Fibroblast of skin of back (primary cell): ENCODE data around the gene SPACA5B. TPM values are rescaled to one million over a fixed set of nuclear protein-coding genes. Genes with fewer than 3 reads are reported as not detected.
"Not testable (repeated sequence)": the region's sequence is repeated elsewhere in the genome, so short reads cannot be mapped to it uniquely, and the experiment has no call there.

Experiments used
- DNase-seq: peaks from one replicate; pipeline ENCODE4 v3.0.0-alpha.2; 2013
- polyA plus RNA-seq, 2 experiments: library from polyadenylated mRNA; unstranded; fragments of 120-200 nt; gene quantifications; one replicate each; pipeline ENCODE4 v1.2.1, GENCODE V29; 2013; ENCODE audit not compliant: insufficient read length in 2 of 2

The SPACA5B gene
- polyA plus RNA-seq (2013, experiment 1 of 2; ENCODE audit: insufficient read length) = not detected
- polyA plus RNA-seq (2013, experiment 2 of 2; ENCODE audit: insufficient read length) = not detected

- not testable (repeated sequence) for DNase-seq
Observed at GRCh38 chrX:48130326-48130725, at the start of gene SPACA5B. SPACA5B (plus strand) TSS chrX:48130626; CDS start chrX:48130688, 62 bp downstream.

GRCh38 chrX:48083212-48083611 is 47.2 kb upstream of the SPACA5B start:
- DNase-seq = peak; percentile 44

GRCh38 chrX:48083706-48084105 is 46.7 kb upstream of the SPACA5B start:
- no peak for DNase-seq

- no peak for DNase-seq
Observed at GRCh38 chrX:48086082-48086481, 44.3 kb upstream of the SPACA5B start.

DNA sequence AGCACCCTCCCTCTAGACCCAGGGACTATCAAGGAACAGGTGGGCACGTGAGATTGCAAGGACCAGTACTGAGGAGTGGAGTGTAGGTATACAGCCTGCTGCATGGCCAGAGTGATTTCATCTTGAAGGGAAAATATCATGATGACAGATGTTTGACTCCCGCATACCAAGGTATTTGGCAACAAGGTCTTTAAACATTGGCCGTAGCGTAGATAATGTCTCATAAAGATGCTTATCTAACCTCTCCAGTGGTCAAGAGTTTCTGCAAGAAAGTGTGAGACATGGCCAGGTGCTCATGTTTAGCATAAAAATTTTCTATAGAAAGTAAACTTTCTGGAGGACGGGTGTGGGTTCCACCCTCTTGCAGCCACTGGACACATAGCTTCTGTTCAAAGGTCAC is 40.3 kb upstream of the SPACA5B start:
- no peak for DNase-seq

DNA sequence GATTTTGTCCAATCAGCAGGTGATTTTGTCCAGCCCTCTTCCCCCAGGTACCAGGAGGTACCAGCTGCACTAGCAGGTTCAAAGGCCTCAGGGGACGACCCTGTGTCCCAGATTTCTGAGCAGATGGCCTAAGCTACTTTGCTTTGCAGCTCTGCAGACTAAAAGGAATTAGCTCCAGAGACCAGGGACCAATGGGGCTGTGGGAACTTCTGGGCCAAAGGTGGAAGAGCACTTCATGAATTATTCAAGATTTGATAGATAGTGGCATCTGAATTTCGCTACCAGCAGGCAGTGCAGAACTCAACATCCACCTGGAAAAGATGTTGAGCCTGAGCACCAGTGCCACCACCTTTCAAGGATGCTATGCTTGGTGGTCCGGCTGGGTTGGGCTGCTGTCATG is 37.9 kb upstream of the SPACA5B start:
- not testable (repeated sequence) for DNase-seq

GRCh38 chrX:48101443-48101842 is 29.0 kb upstream of the SPACA5B start:
- no peak for DNase-seq

GRCh38 chrX:48102874-48103374 is 27.5 kb upstream of the SPACA5B start:
- DNase-seq = no peak

GRCh38 chrX:48107717-48108116 is 22.7 kb upstream of the SPACA5B start:
- no peak for DNase-seq

DNA sequence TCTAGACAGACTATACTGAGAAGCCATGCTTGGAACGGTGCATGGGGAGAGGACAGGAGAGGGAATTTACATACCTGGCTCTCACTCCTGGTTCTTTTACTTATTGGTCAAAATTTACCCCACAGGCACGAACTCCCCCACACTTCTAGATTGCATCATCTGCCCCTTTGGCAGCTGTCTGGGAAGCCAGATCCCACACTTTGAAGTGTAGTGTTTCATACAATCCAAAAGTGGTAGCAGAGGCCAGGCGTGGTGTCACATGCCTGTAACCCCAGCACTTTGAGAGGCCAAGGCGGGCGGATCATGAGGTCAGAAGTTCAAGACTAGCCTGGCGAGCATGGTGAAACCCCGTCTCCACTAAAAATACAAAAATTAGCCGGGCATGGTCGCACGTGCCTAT is 5.1 kb upstream of the SPACA5B start:
- not testable (repeated sequence) for DNase-seq

- not testable (repeated sequence) for DNase-seq
Observed at GRCh38 chrX:48132308-48132844, 1.9 kb downstream of the SPACA5B start.

GRCh38 chrX:48139076-48139475 is 8.7 kb downstream of the SPACA5B start:
- not testable (repeated sequence) for DNase-seq

DNA sequence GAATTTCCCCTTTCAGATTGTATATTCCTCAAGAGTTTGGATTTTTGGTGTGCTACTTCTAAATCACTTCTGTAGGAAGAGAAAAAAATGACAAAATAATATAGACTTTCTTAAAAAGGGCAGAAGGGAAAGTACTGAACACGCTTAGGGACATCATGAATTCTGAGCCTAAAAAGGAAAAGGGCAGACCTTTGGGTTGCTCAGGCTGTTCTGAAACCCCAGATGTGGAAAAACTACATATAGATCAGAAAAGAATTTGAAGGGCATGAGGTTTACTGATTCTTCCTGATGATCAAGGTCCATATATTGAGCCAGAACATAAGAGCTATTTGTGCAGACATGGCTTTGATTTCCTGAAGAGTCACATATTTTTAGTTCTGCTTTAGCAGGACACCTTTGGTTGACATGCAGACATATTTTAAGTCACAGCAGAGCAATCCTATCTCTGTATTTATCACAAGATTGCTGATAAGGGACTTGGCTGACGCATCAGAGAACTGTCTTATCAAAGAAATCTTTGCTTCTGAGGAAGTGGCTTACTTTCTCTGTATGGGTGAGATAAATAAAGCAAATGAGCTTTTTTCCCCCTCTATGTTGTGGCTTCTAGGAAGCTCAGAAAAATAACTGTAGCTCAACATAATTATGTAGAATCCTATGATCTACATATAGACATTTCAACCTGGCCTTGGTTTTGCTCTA is 11.5 kb downstream of the SPACA5B start:
- DNase-seq = not testable (repeated sequence)

- DNase-seq = not testable (repeated sequence)
Observed at GRCh38 chrX:48142697-48143096, 12.3 kb downstream of the SPACA5B start.

GRCh38 chrX:48153769-48154168 is 23.3 kb downstream of the SPACA5B start:
- DNase-seq = no peak

DNA sequence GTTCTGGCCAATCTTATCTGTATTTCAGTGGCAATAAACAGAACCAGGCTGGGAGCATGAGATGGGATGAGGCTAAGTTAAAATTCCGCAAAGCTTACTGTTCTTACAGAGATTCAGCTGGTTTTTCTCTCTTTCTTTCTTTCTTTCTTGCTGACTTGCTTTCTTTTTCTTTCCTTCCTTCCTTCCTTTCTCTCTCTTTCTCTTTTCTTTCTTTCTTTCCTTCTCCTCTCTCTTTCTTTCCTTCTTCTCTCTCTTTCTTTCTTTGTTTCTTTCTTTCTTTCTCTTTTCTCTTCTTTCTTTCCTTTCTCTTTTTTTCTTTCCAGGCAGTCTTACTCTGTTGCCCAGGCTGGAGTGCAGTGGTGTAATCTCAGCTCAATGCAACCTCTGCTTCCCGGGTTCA is 24.4 kb downstream of the SPACA5B start:
- DNase-seq = no peak

DNA sequence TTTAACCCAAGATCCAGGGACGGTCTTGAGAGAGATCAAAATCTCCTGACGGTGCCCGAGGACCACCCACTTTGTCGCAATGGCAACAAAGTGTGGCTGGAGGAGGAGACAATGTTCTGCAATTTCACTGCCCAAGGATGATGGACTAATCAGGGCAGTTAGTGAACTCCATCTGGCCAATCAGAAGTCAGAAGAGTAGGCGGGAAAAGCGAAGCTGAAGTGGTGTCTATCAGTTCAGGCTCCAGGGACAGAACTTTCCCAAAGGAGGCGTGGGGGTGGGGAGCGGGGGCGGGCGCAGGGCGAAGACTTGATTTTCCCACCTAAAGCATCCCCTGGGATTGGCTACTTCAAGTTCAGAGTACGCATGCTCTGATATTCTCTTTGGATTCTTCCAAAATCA is 25.6 kb downstream of the SPACA5B start:
- no peak for DNase-seq

GRCh38 chrX:48165241-48165640 is 34.8 kb downstream of the SPACA5B start:
- no peak for DNase-seq

- not testable (repeated sequence) for DNase-seq
Observed at GRCh38 chrX:48166322-48166721, 35.9 kb downstream of the SPACA5B start.

GRCh38 chrX:48179691-48180090 is 49.3 kb downstream of the SPACA5B start:
- DNase-seq = no peak

DNA sequence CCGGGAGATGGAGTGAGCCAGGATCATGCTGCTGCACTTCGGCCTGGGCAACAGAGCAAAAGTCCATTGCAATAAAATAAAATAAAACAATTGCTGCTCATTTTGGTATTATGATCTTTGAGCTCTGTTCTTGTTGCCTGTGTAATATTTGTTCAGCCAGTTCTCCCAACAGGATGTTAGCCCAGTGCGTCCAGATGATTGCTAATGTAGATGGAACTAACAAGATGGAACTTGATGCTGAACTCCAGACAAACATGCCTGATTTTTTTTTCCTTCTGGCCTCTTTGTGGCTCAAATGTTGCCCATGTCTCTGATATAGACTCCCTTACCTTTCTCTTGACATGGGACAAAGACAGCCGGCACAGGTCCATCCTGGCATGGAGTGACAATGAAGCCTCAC is 50.4 kb downstream of the SPACA5B start:
- no peak for DNase-seq

DNA sequence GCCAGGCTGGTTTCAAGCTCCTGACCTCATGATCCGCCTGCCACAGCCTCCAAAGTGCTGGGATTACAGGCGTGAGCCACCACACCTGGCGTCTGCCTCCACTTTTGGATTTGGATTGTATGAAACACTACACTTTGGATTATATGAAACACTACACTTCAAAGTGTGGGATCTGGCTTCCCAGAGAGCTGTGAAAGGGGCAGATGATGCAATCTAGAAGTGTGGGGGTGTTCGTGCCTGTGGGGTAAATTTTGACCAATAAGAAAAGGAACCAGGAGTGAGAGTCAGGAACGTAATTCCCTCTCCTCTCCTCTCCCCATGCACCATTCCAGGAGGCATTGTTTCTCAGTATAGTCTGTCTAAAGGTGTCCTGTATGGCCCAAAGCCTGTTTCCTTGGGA is 51.5 kb downstream of the SPACA5B start:
- not testable (repeated sequence) for DNase-seq
